IMR-90 (cell line): ENCODE data around the gene AREL1. TPM values are rescaled to one million over a fixed set of nuclear protein-coding genes. Genes with fewer than 3 reads are reported as not detected.

Experiments
- ATAC-seq: fragments of 200-7000 bp; cut with Tn5 transposase; 2 replicates; pipeline ENCODE4 v1.9.1; 2020; ENCODE audit warnings: low read depth, mild to moderate bottlenecking, moderate library complexity
- Bru-seq: library from RNA; stranded (reverse); fragments of 400-500 nt; gene quantifications from one replicate; lab custom pipeline; 2021; lab: Mats Ljungman, UMichigan
- BruChase-seq, 2 experiments: library from RNA; stranded (reverse); fragments of 400-500 nt; gene quantifications; one replicate each; lab custom pipeline; 2021; lab: Mats Ljungman, UMichigan
- BruUV-seq: library from RNA; stranded (reverse); fragments of 400-500 nt; replicated peaks from 2 replicates; lab custom pipeline; 2021; lab: Mats Ljungman, UMichigan
- CTCF ChIA-PET: fragments of 300-600 bp; formaldehyde crosslinking; extraction: SDS; loops from one replicate; lab custom pipeline; 2021; ENCODE audit warnings: antibody characterized with exemption; lab: Yijun Ruan, JAX
- POLR2A ChIA-PET: fragments of 300-600 bp; sonication (Branson Sonifier 250); formaldehyde crosslinking; loops from one replicate; lab custom pipeline; 2022; ENCODE audit warnings: antibody characterized with exemption; ENCODE audit not compliant: unreplicated experiment; lab: Charles Lee
- DNase-seq: peaks from one replicate; pipeline ENCODE4 v3.0.0; 2013
- H2AFZ ChIP-seq: replicated peaks from 2 replicates; pipeline ENCODE3; 2013; ENCODE audit warnings: low read length, mild to moderate bottlenecking; ENCODE audit not compliant: poor library complexity
- H2AK5ac ChIP-seq: 2 replicates; pipeline ENCODE4 v1.6.1; 2013; ENCODE audit warnings: low read depth, low read length, inconsistent platforms
- H2AK9ac ChIP-seq: replicated peaks from 2 replicates; pipeline ENCODE3; 2013; ENCODE audit warnings: mild to moderate bottlenecking, low read depth, low read length, moderate library complexity; ENCODE audit not compliant: poor library complexity
- H2BK120ac ChIP-seq: 2 replicates; pipeline ENCODE4 v1.6.1; 2013; ENCODE audit warnings: low read depth, low read length, inconsistent platforms
- H2BK15ac ChIP-seq: 3 replicates; pipeline ENCODE4 v1.6.1; 2013; ENCODE audit warnings: low read depth, low read length, inconsistent platforms
- H2BK20ac ChIP-seq: 2 replicates; pipeline ENCODE4 v1.6.1; 2013; ENCODE audit warnings: low read depth, mild to moderate bottlenecking, inconsistent platforms, low read length, moderate library complexity
- H2BK5ac ChIP-seq: 2 replicates; pipeline ENCODE4 v1.6.1; 2013; ENCODE audit warnings: mild to moderate bottlenecking, low read depth, low read length, inconsistent platforms; ENCODE audit not compliant: poor library complexity, severe bottlenecking
- H3K14ac ChIP-seq: replicated peaks from 2 replicates; pipeline ENCODE4 v1.6.1; 2013; ENCODE audit warnings: low read depth, low read length, inconsistent platforms
- H3K18ac ChIP-seq: 2 replicates; pipeline ENCODE4 v1.6.1; 2013; ENCODE audit warnings: low read depth, low read length, control low read depth
- H3K23ac ChIP-seq: 2 replicates; pipeline ENCODE4 v1.6.1; 2013; ENCODE audit warnings: low read depth, low read length, inconsistent platforms
- H3K27ac ChIP-seq: 2 replicates; pipeline ENCODE4 v1.5.1; 2013; ENCODE audit warnings: mild to moderate bottlenecking, control low read depth, low read length; ENCODE audit not compliant: insufficient read depth
- H3K27me3 ChIP-seq: 2 replicates; pipeline ENCODE4 v1.6.1; 2013; ENCODE audit warnings: low read length; ENCODE audit not compliant: control insufficient read depth, insufficient read depth
- H3K36me3 ChIP-seq: 2 replicates; pipeline ENCODE4 v1.6.1; 2013; ENCODE audit warnings: low read length, mixed read lengths; ENCODE audit not compliant: control insufficient read depth, insufficient read depth
- H3K4ac ChIP-seq: 2 replicates; pipeline ENCODE4 v1.6.1; 2013; ENCODE audit warnings: low read depth, low read length, inconsistent platforms
- H3K4me1 ChIP-seq: 2 replicates; pipeline ENCODE4 v1.6.1; 2013; ENCODE audit warnings: low read length, mixed read lengths; ENCODE audit not compliant: control insufficient read depth, insufficient read depth
- H3K4me2 ChIP-seq: 2 replicates; pipeline ENCODE4 v1.6.1; 2013; ENCODE audit warnings: low read depth, mild to moderate bottlenecking, control low read depth, low read length, moderate library complexity
- H3K4me3 ChIP-seq: 2 replicates; pipeline ENCODE4 v1.5.1; 2013; ENCODE audit warnings: low read depth, mild to moderate bottlenecking, control low read depth, low read length, moderate library complexity; ENCODE audit not compliant: insufficient read depth
- H3K56ac ChIP-seq: 2 replicates; pipeline ENCODE4 v1.6.1; 2013; ENCODE audit warnings: low read length, inconsistent platforms; ENCODE audit not compliant: insufficient read depth; ENCODE audit errors: extremely low read depth
- H3K79me1 ChIP-seq, 2 experiments: 2 replicates each; pipeline ENCODE4 v1.6.1; 2013; ENCODE audit warnings: low read length in 2 of 2, inconsistent platforms in 1 of 2, low read depth in 1 of 2
- H3K9ac ChIP-seq: 2 replicates; pipeline ENCODE4 v1.6.1; 2013; ENCODE audit warnings: low read depth, low read length, control low read depth
- H3K9me1 ChIP-seq: 2 replicates; pipeline ENCODE4 v1.6.1; 2013; ENCODE audit warnings: low read length, inconsistent platforms; ENCODE audit not compliant: insufficient read depth
- H3K9me3 ChIP-seq: 2 replicates; pipeline ENCODE4 v1.6.1; 2013; ENCODE audit warnings: low read length; ENCODE audit not compliant: control insufficient read depth, insufficient read depth
- H4K20me1 ChIP-seq: 2 replicates; pipeline ENCODE4 v1.6.1; 2013; ENCODE audit warnings: low read length, inconsistent platforms; ENCODE audit not compliant: insufficient read depth
- H4K5ac ChIP-seq: 2 replicates; pipeline ENCODE4 v1.6.1; 2013; ENCODE audit warnings: mild to moderate bottlenecking, low read depth, low read length, control low read depth
- H4K8ac ChIP-seq, 2 experiments: 2 replicates each; pipeline ENCODE4 v1.6.1; 2013; ENCODE audit warnings: low read depth in 2 of 2, low read length in 2 of 2, control low read depth in 1 of 2, inconsistent platforms in 1 of 2
- H4K91ac ChIP-seq: 2 replicates; pipeline ENCODE4 v1.6.1; 2013; ENCODE audit warnings: low read depth, low read length, inconsistent platforms; ENCODE audit not compliant: insufficient read depth
- BHLHE40 ChIP-seq: fragments of 150-350 bp; IDR thresholded peaks from 2 replicates; pipeline ENCODE4 v1.6.1; 2016; ENCODE audit warnings: mild to moderate bottlenecking, low read depth, low read length
- CEBPB ChIP-seq: IDR thresholded peaks from 2 replicates; pipeline ENCODE4 v1.6.1; 2012; ENCODE audit warnings: low read depth, low read length, improper control_type of control experiment
- CHD1 ChIP-seq: IDR thresholded peaks from 2 replicates; pipeline ENCODE4 v1.6.1; 2012; ENCODE audit warnings: low read depth, low read length, improper control_type of control experiment
- CTCF ChIP-seq: conservative IDR thresholded peaks from 2 replicates; pipeline ENCODE4 v1.5.1; 2012; ENCODE audit warnings: mild to moderate bottlenecking, low read depth, low read length, improper control_type of control experiment
- ELK1 ChIP-seq: fragments of 150-350 bp; IDR thresholded peaks from 2 replicates; pipeline ENCODE4 v1.6.1; 2016; ENCODE audit warnings: low read depth, mild to moderate bottlenecking, low read length, moderate library complexity, borderline replicate concordance
- FOS ChIP-seq: fragments of 150-350 bp; IDR thresholded peaks from 2 replicates; pipeline ENCODE4 v1.6.1; 2016; ENCODE audit warnings: low read depth, low read length
- MAFK ChIP-seq: IDR thresholded peaks from 2 replicates; pipeline ENCODE4 v1.6.1; 2012; ENCODE audit warnings: low read depth, low read length, improper control_type of control experiment
- MXI1 ChIP-seq: IDR thresholded peaks from 2 replicates; pipeline ENCODE4 v1.6.1; 2012; ENCODE audit warnings: low read depth, mild to moderate bottlenecking, low read length, moderate library complexity, borderline replicate concordance
- NFE2L2 ChIP-seq: fragments of 150-350 bp; IDR thresholded peaks from 2 replicates; pipeline ENCODE4 v1.6.1; 2016; ENCODE audit warnings: low read depth, mild to moderate bottlenecking, low read length
- RAD21 ChIP-seq: IDR thresholded peaks from 2 replicates; pipeline ENCODE4 v1.6.1; 2012; ENCODE audit warnings: low read length, improper control_type of control experiment
- RCOR1 ChIP-seq: IDR thresholded peaks from 2 replicates; pipeline ENCODE4 v1.6.1; 2012; ENCODE audit warnings: mild to moderate bottlenecking, low read length, improper control_type of control experiment; ENCODE audit not compliant: insufficient replicate concordance
- SMC3 ChIP-seq: fragments of 150-350 bp; IDR thresholded peaks from 2 replicates; pipeline ENCODE4 v1.6.1; 2016; ENCODE audit warnings: low read depth, mild to moderate bottlenecking, antibody characterized with exemption, low read length, moderate library complexity
- WGBS, 2 experiments: methylation state at CpG; one replicate each; pipeline versions ENCODE4 v1.1.5 to v1.1.7; 2013; ENCODE audit warnings: missing lambda C conversion rate in 2 of 2; ENCODE audit not compliant: insufficient read length in 1 of 2; ENCODE audit errors: extremely low coverage in 2 of 2; 5-methylcytosine and 5-hydroxymethylcytosine counted together
- dilution Hi-C: fragments of 300-500 bp; cut with HindIII; formaldehyde crosslinking; loops from one replicate; pipeline ENCODE4 v1.14.3; 2018; ENCODE audit warnings: low sequenced_read_pairs; ENCODE audit not compliant: unreplicated experiment
- in situ Hi-C: fragments of 300-500 bp; cut with MboI; formaldehyde crosslinking; loops from 3 replicates; pipeline ENCODE4 v1.14.3; 2019; ENCODE audit warnings: low sequenced_read_pairs, inconsistent platforms, mixed read lengths
- intact Hi-C: fragments of 100-400 bp; cut with micrococcal nuclease; formaldehyde crosslinking; loops from 2 replicates; pipeline ENCODE4 v1.10.0; 2022
- long read RNA-seq: library from polyadenylated mRNA; unstranded; transcript quantifications from one replicate; pipeline ENCODE4 v2.0.0, GENCODE V29; 2021; ENCODE audit not compliant: unreplicated experiment
- polyA plus RNA-seq, 3 experiments: library from polyadenylated mRNA; depleted of rRNA; stranded (reverse); fragments of >200 nt; gene quantifications; 2 replicates each; pipeline ENCODE4 v1.2.3, GENCODE V29; 2012; ENCODE audit warnings: low replicate concordance in 1 of 3
- total RNA-seq: library from RNA; depleted of rRNA; stranded (reverse); fragments of >200 nt; gene quantifications from 2 replicates; pipeline ENCODE4 v1.2.3, GENCODE V29; 2012; rRNA removed

AREL1 gene
- total RNA-seq (38.3 and 39.3 TPM in 2 replicates), polyA plus RNA-seq (2012; rRNA removed) (30.0 and 34.4 TPM in 2 replicates), Bru-seq, nascent RNA (percentile 88 among the genes with signal in this experiment), BruChase-seq, experiment 1, labeled RNA remaining after a 6-hour chase (percentile 89 among the genes with signal in this experiment), BruChase-seq, experiment 2, labeled RNA remaining after a 2-hour chase (percentile 84 among the genes with signal in this experiment)
- polyA plus RNA-seq (2012; cell fraction: cytosol; rRNA removed): 20.5 and 23.7 TPM in 2 replicates
- polyA plus RNA-seq (2012; cell fraction: nucleus; rRNA removed; ENCODE audit: low replicate concordance): 51.1 and 52.7 TPM in 2 replicates
- long read RNA-seq, full-length matches to known transcripts: 4 of 30 reads
- long read RNA-seq, partial matches to known transcripts: 19 of 30 reads
- long read RNA-seq, other reads (novel, unspliced or antisense): 7 of 30 reads

- H4K20me1 ChIP-seq: peaks cover 8% of the 10 kb centered on the region; the same call in 1 of the 2 replicates
- H2BK120ac ChIP-seq: peak within 1 kb of the TSS; percentile 21
- H2BK5ac ChIP-seq: peak within 1 kb of the TSS; percentile 79
- H3K4me1 ChIP-seq: no peaks in the 10 kb centered on the region
- peak within 1 kb of the TSS; percentile 94 for H3K4ac ChIP-seq
- H3K79me1 ChIP-seq: peaks cover 11 to 45% of the 10 kb centered on the region in 2 experiments
- no peaks in the 10 kb centered on the region for H3K27me3 ChIP-seq
- dilution Hi-C loops: no loop called here
- no peaks in the 10 kb centered on the region for H3K9me3 ChIP-seq
- H4K5ac ChIP-seq: peak within 1 kb of the TSS; percentile 88
- DNase-seq (peak; percentile 91), ATAC-seq (peak; percentile 92)
- peak within 1 kb of the TSS; percentile 76 for H4K91ac ChIP-seq
- peak within 1 kb of the TSS; percentile 95 for H2AK5ac ChIP-seq
- H3K27ac ChIP-seq: peak within 1 kb of the TSS; percentile 70
- H4K8ac ChIP-seq: peak within 1 kb of the TSS; percentile 88 to 97
- CTCF ChIA-PET: no interaction called here
- H3K9me1 ChIP-seq: no peaks in the 10 kb centered on the region; the same call in 1 of the 2 replicates
- peaks cover 2% of the 10 kb centered on the region for H3K36me3 ChIP-seq
- peak within 1 kb of the TSS; percentile 73 for H3K56ac ChIP-seq
- no CpG with 5 or more reads among the region's 31 CpGs for WGBS, 2 experiments
- H3K4me2 ChIP-seq: peak within 1 kb of the TSS; percentile 90
- H3K9ac ChIP-seq: peak within 1 kb of the TSS; percentile 91
- H3K23ac ChIP-seq: peak within 1 kb of the TSS; percentile 92
- H2BK20ac ChIP-seq: no peak within 1 kb of the TSS
- H3K18ac ChIP-seq: peak within 1 kb of the TSS; percentile 11; the same call in 1 of the 2 replicates
- peak within 1 kb of the TSS; percentile 96 for H2AK9ac ChIP-seq
- peak within 1 kb of the TSS; percentile 78 for H3K4me3 ChIP-seq
- H3K14ac ChIP-seq: peak within 1 kb of the TSS; percentile 92
- BruUV-seq: TSS peak; percentile 58
- intact Hi-C loops: loop anchor here (1.0 kb wide), 1 partner anchor 103 kb away; no protein-coding TSS in a partner anchor
- in situ Hi-C loops: no loop called here
- H2AFZ ChIP-seq: peak within 1 kb of the TSS; percentile 92
- H2BK15ac ChIP-seq: peak within 1 kb of the TSS; percentile 16; the same call in 1 of the 3 replicates
- POLR2A ChIA-PET: no interaction called here
- no peak for TF ChIP-seq RCOR1
- no peak for TF ChIP-seq NFE2L2
- TF ChIP-seq FOS: no peak
- TF ChIP-seq CEBPB: peak; percentile 87
- TF ChIP-seq BHLHE40: no peak
- no peak for TF ChIP-seq CHD1
- TF ChIP-seq ELK1: no peak
- no peak for TF ChIP-seq CTCF
- no peak; the same call in 1 of the 2 replicates for TF ChIP-seq RAD21
- no peak for TF ChIP-seq SMC3
- peak; percentile 79; the same call in 1 of the 2 replicates for TF ChIP-seq MXI1
- no peak for TF ChIP-seq MAFK
Measured at GRCh38 chr14:74712499-74713394, at the start of gene AREL1, which contains the start of gene FCF1. Gene AREL1 (minus strand): TSS chr14:74713080. CDS start chr14:74685615, 27,465 bp downstream. Gene FCF1 (plus strand): TSS chr14:74713144. CDS start chr14:74713198, 54 bp downstream.
